G401.6 (cell line): Measurements from ENCODE around the gene OR4F29.
"Not testable (repeated sequence)": the region's sequence is repeated elsewhere in the genome, so short reads cannot be mapped to it uniquely, and the experiment has no call there.

Source experiments
- FAIRE-seq: peaks from 2 replicates; lab custom pipeline; 2012; peaks lifted over from hg19 to GRCh38; lab: Jason Lieb, UNC

OR4F29 gene, protein sequence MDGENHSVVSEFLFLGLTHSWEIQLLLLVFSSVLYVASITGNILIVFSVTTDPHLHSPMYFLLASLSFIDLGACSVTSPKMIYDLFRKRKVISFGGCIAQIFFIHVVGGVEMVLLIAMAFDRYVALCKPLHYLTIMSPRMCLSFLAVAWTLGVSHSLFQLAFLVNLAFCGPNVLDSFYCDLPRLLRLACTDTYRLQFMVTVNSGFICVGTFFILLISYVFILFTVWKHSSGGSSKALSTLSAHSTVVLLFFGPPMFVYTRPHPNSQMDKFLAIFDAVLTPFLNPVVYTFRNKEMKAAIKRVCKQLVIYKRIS

GRCh38 chr1:451578-451977 lies at the start of gene OR4F29:
OR4F29 (minus strand) TSS chr1:451678; CDS start chr1:451678, 0 bp downstream.
- not testable (repeated sequence) for FAIRE-seq
